Lower leg skin (tissue), 4 donors: ENCODE data around the gene FBXL13. TPM values are rescaled to one million over a fixed set of nuclear protein-coding genes. Genes with fewer than 3 reads are reported as not detected.

Experiments used
- DNase-seq, 2 donors: peaks; one replicate each; pipeline ENCODE4 v3.0.0-alpha.2; 2019; ENCODE audit warnings: low spot score in 2 of 2
- H3K4me3 ChIP-seq: fragments of 200-600 bp; sonication (generic); 2 replicates; pipeline ENCODE4 v1.5.1; 2017; ENCODE audit warnings: mild to moderate bottlenecking, low read depth; ENCODE audit not compliant: poor library complexity, severe bottlenecking
- POLR2A ChIP-seq, 2 donors: fragments of 450-650 bp; IDR thresholded peaks; one replicate each; pipeline ENCODE4 v1.6.1; 2016 to 2017; ENCODE audit warnings: antibody characterized with exemption in 2 of 2, mild to moderate bottlenecking in 1 of 2, moderate library complexity in 1 of 2
- WGBS, 2 donors: methylation state at CpG; one replicate each; pipeline ENCODE4 v1.1.5; 2018; 5-methylcytosine and 5-hydroxymethylcytosine counted together
- intact Hi-C: fragments of 100-400 bp; cut with DNase I; formaldehyde crosslinking; loops from one replicate; pipeline ENCODE4 v1.15.0; 2023; ENCODE audit warnings: low total_unique reads
- total RNA-seq, 4 donors: library from RNA; depleted of rRNA; stranded (reverse); fragments of >200 nt; gene quantifications; one replicate each; pipeline ENCODE4 v1.1.0, GENCODE V29; 2016
- TF ChIP-seq, protein P1 (sequence below), 3 donors: fragments of 450-650 bp; IDR thresholded peaks; one replicate each; pipeline ENCODE4 v1.5.1; 2016; ENCODE audit warnings: antibody characterized with exemption in 3 of 3, mild to moderate bottlenecking in 3 of 3, moderate library complexity in 2 of 3

Gene FBXL13
- total RNA-seq, 4 donors from 2014 or later: 0.78 to 1.5 (median 1.1) TPM; not detected in 1

- H3K4me3 ChIP-seq: no peak overlapping the region
- peak; percentile 54 to 89 for DNase-seq
- WGBS, 2 donors: 33 to 43% methylated on average over 15 of the region's 15 CpGs
- intact Hi-C loops: no loop called here
- no peak for TF ChIP-seq POLR2A (IDR thresholded peaks at IDR 0.05)
Measured at GRCh38 chr7:102933763-102934162, 140.8 kb downstream of the FBXL13 start.

DNA sequence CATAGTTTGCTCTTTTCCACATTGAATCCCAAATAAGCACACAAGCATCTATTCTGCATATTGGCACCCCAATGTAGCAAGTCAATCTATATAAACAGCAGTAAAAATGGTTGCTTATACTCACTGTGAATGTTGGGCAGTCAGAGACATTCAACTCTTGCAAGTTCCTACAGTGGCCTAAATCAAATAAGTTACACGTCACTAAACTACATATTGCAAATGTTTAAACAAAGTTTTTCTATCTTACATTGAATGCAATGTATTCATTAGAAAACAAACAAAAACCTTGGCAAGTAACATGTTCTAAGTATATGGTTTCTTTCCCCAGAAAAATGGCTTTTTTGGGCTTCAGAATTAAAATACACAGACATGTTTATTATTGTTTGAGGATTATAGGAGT is 142.8 kb downstream of the FBXL13 start:
- 89 to 97% methylated on average over 1 of the region's 1 CpG for WGBS, 2 donors
- intact Hi-C loops: no loop called here
- H3K4me3 ChIP-seq: no peak overlapping the region
- TF ChIP-seq POLR2A (IDR thresholded peaks at IDR 0.05): no peak
- TF ChIP-seq, protein P1, sequence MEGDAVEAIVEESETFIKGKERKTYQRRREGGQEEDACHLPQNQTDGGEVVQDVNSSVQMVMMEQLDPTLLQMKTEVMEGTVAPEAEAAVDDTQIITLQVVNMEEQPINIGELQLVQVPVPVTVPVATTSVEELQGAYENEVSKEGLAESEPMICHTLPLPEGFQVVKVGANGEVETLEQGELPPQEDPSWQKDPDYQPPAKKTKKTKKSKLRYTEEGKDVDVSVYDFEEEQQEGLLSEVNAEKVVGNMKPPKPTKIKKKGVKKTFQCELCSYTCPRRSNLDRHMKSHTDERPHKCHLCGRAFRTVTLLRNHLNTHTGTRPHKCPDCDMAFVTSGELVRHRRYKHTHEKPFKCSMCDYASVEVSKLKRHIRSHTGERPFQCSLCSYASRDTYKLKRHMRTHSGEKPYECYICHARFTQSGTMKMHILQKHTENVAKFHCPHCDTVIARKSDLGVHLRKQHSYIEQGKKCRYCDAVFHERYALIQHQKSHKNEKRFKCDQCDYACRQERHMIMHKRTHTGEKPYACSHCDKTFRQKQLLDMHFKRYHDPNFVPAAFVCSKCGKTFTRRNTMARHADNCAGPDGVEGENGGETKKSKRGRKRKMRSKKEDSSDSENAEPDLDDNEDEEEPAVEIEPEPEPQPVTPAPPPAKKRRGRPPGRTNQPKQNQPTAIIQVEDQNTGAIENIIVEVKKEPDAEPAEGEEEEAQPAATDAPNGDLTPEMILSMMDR (IDR thresholded peaks at IDR 0.05): no peak
- DNase-seq: no peak

DNA sequence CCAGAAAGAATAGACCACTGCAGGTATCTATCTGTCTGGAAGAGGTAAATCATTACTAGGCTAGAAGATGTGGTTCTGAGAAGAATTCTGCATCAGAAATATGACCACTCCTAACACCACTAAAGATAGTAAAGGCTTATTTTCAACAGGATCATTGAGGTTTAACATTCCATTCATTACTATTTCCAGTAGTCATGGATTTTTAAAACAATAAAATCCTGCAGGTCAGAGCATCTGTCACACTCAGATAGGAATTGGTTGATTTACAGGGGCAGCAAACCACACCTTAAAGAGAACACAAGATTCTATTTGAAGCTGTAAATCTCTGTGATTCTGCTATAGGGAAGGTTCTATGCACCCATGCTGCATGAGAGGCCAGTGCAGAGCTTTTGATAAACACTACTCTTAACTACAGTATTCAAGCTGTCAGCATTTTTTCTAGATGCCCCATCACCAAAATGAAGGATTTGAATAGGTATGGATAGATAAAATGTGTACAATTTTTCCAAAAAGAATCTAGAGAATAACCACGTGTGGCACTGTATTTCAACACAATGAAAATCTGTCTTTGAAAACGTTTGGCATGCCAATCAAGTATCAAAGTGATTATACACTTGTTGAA is 147.2 kb downstream of the FBXL13 start:
- no peak for DNase-seq
- 36 to 37% methylated on average over 2 of the region's 2 CpGs for WGBS, 2 donors
- TF ChIP-seq, protein P1 (IDR thresholded peaks at IDR 0.05): no peak
- no peak for TF ChIP-seq POLR2A (IDR thresholded peaks at IDR 0.05)
- no peak overlapping the region for H3K4me3 ChIP-seq
- intact Hi-C loops: no loop called here

DNA sequence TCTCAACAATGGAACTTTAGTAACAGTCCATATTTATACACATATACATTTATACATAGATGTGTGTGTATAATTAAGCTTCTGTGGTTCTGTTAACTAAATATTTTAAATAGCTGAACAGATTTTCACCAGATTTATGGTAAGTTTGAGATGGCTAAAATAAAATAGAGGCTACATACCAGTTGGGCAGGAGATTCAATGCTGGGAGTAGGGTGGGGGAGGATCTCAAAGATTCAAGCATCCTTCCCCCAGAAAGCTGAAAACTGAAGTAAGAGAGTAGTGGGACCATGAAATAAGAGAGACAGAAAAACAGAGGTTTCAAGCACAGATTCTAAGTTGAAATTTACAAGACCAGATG is 147.8 kb downstream of the FBXL13 start:
- H3K4me3 ChIP-seq: no peak overlapping the region
- no peak for DNase-seq
- intact Hi-C loops: no loop called here
- TF ChIP-seq POLR2A (IDR thresholded peaks at IDR 0.05): no peak
- TF ChIP-seq, protein P1 (IDR thresholded peaks at IDR 0.05): no peak

- TF ChIP-seq, protein P1 (IDR thresholded peaks at IDR 0.05): no peak
- no peak for TF ChIP-seq POLR2A (IDR thresholded peaks at IDR 0.05)
- H3K4me3 ChIP-seq: no peak overlapping the region
- intact Hi-C loops: no loop called here
- no peak for DNase-seq
- 51 to 58% methylated on average over 5 of the region's 5 CpGs for WGBS, 2 donors
Measured at GRCh38 chr7:102925976-102926782, 148.4 kb downstream of the FBXL13 start.

- WGBS, 2 donors: 52 to 62% methylated on average over 1 of the region's 1 CpG
- H3K4me3 ChIP-seq: no peak overlapping the region
- TF ChIP-seq, protein P1 (IDR thresholded peaks at IDR 0.05): no peak
- no peak for TF ChIP-seq POLR2A (IDR thresholded peaks at IDR 0.05)
- intact Hi-C loops: no loop called here
- DNase-seq: no peak
Measured at GRCh38 chr7:102918845-102919244, 155.8 kb downstream of the FBXL13 start.
